GM18909 (cell line): Measurements from ENCODE around the gene LRRC2.
"Not testable (repeated sequence)": the region's sequence is repeated elsewhere in the genome, so short reads cannot be mapped to it uniquely, and the experiment has no call there.

Experiments
- ATAC-seq: cut with Tn5 transposase; IDR thresholded peaks from one replicate; pipeline ENCODE4 v1.9.1; 2021; ENCODE audit warnings: mild to moderate bottlenecking; ENCODE audit not compliant: unreplicated experiment, poor library complexity

Gene LRRC2

DNA sequence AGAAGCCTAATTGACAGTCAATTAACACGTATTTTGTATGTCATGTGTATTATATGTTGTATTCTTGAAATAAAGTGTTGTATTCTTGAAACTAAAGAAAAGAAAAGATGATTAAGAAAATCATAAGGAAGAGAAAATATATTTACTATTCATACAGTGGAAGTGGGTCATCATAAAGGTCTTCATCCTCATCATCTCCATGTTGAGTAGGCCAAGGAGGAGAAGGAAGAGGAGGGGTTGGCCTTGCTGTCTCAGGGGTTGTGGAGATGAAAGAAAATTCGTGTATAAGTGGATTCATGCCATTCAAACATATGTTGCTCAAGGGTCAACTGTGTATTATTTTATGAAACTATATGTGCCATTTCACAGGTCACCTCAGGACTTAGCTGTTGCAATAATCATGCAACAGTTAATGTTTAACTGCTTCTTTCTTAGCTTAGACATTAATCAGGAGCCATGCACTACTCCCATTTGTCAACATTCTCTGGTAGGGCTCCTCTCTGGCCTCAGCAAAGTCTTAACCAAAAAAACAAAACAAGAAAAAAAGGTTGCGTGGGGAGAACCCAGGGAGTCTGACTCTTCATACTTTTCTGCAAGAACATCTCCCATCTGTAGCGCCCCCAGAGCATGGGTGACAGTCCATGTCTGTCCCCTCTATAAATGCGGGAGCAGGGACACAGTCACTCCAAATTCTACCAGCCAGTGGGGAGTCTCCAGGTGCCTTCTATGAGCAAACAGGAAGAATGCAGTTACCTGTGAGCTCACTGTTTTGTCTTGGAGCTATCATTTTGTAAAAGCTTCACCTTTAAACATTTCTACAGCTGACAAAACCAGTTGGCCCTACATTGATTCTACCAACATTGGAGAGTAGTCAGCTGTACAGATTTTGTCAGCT is 19.9 kb upstream of the LRRC2 start:
- ATAC-seq = no peak

DNA sequence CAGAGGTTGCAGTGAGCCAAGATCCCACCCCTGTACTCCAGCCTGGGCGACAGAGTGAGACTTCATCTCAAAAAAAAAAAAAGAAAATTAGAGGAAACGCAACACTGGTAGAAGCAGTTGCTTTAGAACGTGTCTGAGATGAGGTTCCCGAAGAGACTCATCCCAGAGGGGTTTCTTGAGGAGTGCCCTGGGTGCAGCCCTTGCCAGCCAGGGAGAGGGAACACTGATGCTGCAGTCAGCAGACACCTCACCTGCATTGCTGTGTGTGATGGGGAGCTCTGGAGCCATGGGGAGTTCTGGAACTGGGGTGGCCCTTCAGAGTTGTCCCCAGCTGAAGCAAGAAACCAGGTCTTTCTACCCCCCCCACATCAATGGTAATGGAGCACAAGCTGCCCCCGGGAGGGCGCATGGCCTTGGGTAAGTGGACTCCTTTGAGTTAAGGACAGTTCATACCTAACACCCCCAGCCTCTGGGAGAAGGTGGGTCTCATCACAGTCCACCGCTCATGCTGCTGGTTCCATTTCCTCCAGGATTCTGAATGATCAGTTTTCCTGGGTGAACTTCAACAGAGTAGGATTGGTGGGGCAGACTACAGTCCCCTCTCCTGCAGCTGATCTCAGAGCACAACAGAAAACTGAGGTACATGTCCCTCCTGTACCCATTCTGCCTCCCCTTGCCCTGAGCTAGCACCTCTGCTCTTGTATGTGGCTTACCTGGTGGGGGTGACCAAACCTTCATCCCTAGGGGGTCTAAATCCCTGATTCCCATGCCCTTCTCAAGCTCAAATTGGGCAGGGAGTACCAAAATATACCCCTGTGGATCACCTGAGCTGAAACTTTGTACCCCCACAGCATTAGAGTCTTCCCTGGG is 18.7 kb upstream of the LRRC2 start:
- ATAC-seq = no peak

GRCh38 chr3:46580675-46581074 is 14.6 kb upstream of the LRRC2 start:
- no peak for ATAC-seq

- ATAC-seq = no peak
Observed at GRCh38 chr3:46579756-46580286, 13.7 kb upstream of the LRRC2 start.

DNA sequence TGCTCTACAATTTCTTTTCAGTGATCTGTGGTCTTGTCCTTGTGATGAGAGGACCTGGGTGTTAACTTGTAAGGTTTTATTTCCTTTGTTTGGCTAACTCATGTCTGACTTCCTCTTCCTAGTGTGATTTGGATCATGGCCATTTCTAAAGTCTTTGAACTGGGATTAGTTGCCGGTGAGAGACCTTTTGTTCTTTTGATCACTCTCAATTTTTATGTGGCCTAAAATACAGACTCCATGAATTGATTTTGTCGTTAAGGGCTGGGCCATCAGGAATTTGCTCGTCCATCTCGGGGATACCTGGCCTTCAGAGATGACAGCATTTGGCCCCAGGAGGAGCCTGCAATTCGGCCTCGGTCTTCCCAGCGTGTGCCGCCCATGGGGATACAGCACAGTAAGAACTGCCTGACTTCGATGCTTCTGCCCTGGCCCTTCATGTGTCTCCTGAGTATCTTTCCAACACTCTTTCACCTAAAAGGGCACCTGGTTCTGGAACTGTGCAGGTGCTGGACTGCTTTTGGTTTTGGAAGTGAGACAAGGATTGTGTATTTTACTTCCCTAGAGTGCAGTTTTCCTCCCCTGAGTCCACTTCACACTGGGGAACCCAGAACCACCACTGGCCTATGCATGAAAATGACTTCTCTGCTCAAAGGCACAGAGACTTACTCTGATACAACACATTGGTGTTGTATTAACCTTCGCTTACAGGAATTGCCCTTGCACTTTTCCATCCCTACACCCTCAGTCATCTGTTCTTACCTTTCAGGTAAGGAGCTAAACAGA is 13.1 kb upstream of the LRRC2 start:
- no peak for ATAC-seq

DNA sequence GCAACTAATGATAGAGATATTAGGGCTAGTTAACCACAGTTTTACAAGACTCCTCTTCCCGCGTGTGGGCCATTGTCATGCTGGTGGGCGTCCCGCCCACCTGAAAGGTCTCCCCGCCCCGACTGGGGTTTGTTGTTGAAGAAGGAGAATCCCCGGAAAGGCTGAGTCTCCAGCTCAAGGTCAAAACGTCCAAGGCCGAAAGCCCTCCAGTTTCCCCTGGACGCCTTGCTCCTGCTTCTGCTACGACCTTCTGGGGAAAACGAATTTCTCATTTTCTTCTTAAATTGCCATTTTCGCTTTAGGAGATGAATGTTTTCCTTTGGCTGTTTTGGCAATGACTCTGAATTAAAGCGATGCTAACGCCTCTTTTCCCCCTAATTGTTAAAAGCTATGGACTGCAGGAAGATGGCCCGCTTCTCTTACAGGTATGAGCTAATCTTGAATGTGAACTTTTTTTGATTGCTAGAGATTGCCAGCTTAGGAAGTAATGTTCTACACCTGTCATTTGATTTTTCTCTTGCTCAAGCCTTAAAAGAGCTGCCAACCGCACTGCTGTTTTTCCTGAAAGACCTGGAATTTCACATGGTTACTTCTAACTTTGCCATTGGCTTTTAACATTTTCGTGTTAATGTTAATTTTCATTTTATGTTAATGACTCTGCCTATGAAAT is 11.6 kb upstream of the LRRC2 start:
- ATAC-seq = not testable (repeated sequence)

- ATAC-seq = no peak
Observed at GRCh38 chr3:46576879-46577278, 10.8 kb upstream of the LRRC2 start.

GRCh38 chr3:46576386-46576785 is 10.3 kb upstream of the LRRC2 start:
- ATAC-seq = no peak

DNA sequence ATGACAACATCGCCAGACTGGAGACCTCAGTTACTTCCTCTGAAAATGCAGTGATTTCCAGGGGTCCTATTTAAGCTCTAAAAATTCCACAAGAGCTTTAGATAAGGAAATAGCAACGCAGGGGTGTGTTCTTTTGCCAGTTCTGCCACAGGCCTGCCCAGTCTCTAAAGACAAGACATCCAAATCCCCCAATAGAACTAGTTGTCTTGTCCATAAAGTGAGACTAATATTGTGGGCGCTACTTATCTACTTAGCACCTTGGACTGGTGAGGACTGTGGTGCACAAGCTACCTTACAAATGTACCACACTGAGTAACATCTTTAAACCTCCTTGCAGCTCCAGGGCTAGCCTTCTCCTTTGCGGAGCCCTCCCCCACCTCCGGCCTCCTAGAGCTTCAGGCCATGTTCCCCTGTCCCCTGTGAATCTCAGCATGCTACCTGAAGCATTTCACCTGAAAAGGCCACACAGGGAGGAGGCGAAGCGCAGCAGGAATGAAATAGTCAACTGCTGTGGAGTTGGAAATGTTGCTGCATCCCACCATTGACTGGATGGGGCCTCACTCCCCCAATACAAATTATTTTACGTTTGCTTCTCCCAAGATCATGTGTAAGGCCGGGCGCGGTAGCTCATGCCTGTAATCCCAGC is 9.6 kb upstream of the LRRC2 start:
- no peak for ATAC-seq

GRCh38 chr3:46574881-46575576 is 8.9 kb upstream of the LRRC2 start:
- ATAC-seq = no peak

DNA sequence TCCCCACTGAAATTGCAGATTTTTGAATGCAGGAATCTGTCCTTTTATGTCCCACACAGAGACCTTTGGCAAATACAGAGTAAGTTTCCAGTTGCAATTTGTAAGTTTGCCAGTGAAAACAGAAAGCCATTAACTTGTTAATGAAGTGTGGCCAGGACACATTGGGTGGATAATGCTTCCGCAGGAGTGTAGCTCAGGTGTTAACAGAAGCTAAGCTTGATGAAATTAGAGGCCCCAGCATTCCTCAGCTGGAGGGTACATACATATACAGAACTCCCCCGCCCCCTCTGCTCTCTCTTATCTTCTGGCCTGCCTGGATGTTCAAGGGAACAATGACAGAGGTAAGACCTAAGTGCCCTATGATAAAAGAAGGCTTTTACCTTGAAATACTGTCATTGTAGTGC is 8.1 kb upstream of the LRRC2 start:
- ATAC-seq = no peak

DNA sequence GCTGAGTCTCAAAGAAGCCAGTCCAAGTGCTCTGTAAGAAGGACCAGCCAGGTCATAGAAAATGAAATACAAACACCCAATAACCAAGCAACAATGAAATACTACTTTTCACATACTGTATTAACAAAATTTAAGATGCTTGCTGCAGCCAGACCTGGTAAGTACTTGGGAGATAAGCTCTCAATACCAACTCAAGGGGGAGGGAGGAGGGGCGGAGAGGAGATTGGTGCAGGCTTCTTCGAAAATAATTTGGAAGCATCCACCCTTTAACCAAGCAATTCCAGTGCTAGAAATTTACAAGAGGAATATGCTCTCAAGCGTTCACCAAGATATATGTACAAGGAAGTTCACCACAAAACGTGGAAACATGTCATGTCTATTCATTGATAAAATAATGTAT is 7.6 kb upstream of the LRRC2 start:
- ATAC-seq = no peak

GRCh38 chr3:46571684-46572083 is 5.6 kb upstream of the LRRC2 start:
- no peak for ATAC-seq

DNA sequence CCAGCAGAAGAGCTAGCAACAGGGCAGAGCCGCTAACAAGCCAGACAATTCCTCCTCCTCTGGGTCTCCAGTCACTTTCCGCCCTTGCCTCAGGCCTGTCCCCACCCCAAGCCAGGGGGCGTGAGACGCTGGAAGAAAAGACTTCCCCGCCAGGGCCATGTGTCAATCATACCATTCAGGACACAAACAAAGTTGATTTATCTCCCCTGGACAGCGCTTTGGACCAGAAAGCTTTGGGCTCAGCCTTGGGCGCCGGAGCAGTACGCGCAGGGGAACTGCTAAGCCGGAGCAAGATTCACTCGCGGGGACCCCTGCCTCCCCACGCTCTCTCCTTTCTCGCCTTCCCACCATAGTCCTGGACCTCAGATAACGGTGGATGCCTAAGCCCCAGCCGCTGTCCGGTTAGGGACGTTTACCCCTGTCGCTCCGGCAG is 479 bp downstream of the LRRC2 start:
- ATAC-seq = no peak

GRCh38 chr3:46565077-46565476 is 1.0 kb downstream of the LRRC2 start:
- no peak for ATAC-seq

- ATAC-seq = no peak
Observed at GRCh38 chr3:46564190-46565021, 1.7 kb downstream of the LRRC2 start.

DNA sequence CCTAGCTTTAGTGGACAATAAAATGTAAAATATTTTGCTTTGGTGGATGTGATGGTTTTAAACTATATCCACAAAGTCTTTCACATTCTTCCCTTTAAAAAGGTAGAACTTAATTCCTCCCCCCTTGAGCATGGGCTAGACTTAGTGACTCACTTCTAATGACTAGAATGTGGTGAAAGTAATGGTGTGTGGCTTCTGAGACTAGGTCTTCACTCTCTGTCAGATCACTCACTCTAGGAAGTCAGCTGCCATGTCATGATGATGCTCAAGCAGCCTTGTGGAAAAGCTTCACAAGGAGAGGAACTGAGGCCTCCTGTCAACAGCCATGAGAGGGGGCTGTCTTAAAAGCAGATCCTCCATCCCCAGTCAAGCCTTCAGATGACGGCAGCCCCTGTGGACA is 4.2 kb downstream of the LRRC2 start:
- no peak for ATAC-seq

DNA sequence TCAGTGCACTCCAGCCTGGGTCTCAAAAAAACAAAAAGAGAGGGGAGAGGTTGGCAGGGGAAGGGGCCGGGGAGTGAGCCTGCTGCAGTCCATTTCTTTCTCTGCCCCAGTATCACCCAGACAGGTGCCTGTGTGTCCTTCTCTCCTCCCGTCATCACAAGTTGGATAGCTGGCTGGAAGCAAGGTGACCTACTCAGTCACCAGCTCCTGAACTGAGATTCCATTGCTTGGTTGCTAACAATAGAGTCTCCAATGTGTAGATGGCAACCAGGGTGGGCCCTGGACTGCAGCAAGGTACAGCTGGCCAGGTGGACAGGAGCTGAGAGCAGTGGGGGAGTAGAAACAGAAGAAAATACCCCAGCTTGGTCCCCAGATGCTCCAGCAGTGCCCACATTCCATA is 4.6 kb downstream of the LRRC2 start:
- ATAC-seq = no peak
